ENCODE results near the gene ENPEP. TPM values are rescaled to one million over a fixed set of nuclear protein-coding genes. Genes with fewer than 3 reads are reported as not detected.
A peak's percentile ranks its signal among the peaks of the same experiment; 100 is the strongest.

The ENPEP gene
- total and polyA plus RNA-seq, 9 of the 15 experiments (the other 6 are each of a cell fraction or from before 2014, with no cell fraction given) = 0.01 TPM; not detected in 7

DNA sequence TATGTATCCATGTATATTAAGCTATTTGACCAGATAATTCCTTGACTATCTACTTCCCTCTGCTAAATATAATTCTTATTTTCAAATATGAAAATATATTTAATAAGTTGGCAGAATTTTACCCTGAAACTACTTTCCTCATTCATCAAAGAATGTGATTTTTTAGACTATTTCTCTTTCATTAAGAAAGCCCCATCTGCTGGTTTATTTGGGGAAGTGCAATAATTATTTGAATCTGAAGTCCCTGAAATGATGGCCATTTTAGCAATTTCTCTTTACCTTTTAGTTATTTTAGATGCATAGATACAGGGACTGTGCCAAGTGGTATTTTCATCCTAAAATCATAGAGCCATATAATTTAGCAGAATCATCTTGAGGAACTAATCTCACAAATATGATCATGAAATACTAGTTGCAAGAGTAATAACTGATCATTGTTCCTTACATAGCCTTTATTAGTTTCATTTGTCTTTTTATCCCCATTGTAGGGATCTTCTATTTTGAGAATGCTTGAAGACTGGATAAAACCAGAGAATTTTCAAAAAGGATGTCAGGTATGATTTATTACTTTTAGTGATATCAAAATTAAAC, 39.0 kb downstream of the ENPEP start (continued):
- TF ChIP-seq CBX3 (IDR thresholded peaks at IDR 0.05; ENCODE audit: borderline replicate concordance in 1 of 2, low read length in 2 of 2) (no peak), RAD21 (CRISPR knock-in tag; conservative IDR thresholded peaks at IDR 0.05 in 1 of 2, IDR thresholded peaks at IDR 0.05 in 1 of 2) (peak in 1 of 2 experiments; percentile 51; a peak in 3 of 4 replicates), SMC3 (conservative IDR thresholded peaks at IDR 0.05; ENCODE audit: insufficient read depth, low read depth, low read length) (peak; percentile 15; the same call in 1 of the 2 replicates), HNRNPK (IDR thresholded peaks at IDR 0.05; ENCODE audit: low read depth, low read length, poor library complexity, severe bottlenecking) (no peak)
- TF ChIP-seq, protein P1, sequence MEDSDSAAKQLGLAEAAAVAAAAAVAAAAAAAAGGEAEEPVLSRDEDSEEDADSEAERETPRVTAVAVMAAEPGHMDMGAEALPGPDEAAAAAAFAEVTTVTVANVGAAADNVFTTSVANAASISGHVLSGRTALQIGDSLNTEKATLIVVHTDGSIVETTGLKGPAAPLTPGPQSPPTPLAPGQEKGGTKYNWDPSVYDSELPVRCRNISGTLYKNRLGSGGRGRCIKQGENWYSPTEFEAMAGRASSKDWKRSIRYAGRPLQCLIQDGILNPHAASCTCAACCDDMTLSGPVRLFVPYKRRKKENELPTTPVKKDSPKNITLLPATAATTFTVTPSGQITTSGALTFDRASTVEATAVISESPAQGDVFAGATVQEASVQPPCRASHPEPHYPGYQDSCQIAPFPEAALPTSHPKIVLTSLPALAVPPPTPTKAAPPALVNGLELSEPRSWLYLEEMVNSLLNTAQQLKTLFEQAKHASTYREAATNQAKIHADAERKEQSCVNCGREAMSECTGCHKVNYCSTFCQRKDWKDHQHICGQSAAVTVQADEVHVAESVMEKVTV (CRISPR knock-in tag; IDR thresholded peaks at IDR 0.05) = peak; percentile 37; the same call in 1 of the 2 replicates
- TF ChIP-seq, protein P2, sequence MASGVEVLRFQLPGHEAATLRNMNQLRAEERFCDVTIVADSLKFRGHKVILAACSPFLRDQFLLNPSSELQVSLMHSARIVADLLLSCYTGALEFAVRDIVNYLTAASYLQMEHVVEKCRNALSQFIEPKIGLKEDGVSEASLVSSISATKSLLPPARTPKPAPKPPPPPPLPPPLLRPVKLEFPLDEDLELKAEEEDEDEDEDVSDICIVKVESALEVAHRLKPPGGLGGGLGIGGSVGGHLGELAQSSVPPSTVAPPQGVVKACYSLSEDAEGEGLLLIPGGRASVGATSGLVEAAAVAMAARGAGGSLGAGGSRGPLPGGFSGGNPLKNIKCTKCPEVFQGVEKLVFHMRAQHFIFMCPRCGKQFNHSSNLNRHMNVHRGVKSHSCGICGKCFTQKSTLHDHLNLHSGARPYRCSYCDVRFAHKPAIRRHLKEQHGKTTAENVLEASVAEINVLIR (CRISPR knock-in tag; IDR thresholded peaks at IDR 0.05) = no peak
- TF ChIP-seq, protein P3, sequence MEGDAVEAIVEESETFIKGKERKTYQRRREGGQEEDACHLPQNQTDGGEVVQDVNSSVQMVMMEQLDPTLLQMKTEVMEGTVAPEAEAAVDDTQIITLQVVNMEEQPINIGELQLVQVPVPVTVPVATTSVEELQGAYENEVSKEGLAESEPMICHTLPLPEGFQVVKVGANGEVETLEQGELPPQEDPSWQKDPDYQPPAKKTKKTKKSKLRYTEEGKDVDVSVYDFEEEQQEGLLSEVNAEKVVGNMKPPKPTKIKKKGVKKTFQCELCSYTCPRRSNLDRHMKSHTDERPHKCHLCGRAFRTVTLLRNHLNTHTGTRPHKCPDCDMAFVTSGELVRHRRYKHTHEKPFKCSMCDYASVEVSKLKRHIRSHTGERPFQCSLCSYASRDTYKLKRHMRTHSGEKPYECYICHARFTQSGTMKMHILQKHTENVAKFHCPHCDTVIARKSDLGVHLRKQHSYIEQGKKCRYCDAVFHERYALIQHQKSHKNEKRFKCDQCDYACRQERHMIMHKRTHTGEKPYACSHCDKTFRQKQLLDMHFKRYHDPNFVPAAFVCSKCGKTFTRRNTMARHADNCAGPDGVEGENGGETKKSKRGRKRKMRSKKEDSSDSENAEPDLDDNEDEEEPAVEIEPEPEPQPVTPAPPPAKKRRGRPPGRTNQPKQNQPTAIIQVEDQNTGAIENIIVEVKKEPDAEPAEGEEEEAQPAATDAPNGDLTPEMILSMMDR (IDR thresholded peaks at IDR 0.05 in 2 of 3, conservative IDR thresholded peaks at IDR 0.05 in 1 of 3; ENCODE audit: insufficient read depth in 2 of 3, low read depth in 1 of 3, low read length in 3 of 3) = peak in 2 of 3 experiments; percentile 40 to 69; a peak in 4 of 6 replicates
- TF ChIP-seq, protein P4, sequence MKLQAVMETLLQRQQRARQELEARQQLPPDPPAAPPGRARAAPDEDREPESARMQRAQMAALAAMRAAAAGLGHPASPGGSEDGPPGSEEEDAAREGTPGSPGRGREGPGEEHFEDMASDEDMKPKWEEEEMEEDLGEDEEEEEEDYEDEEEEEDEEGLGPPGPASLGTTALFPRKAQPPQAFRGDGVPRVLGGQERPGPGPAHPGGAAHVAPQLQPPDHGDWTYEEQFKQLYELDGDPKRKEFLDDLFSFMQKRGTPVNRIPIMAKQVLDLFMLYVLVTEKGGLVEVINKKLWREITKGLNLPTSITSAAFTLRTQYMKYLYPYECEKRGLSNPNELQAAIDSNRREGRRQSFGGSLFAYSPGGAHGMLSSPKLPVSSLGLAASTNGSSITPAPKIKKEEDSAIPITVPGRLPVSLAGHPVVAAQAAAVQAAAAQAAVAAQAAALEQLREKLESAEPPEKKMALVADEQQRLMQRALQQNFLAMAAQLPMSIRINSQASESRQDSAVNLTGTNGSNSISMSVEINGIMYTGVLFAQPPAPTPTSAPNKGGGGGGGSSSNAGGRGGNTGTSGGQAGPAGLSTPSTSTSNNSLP (IDR thresholded peaks at IDR 0.05; ENCODE audit: borderline replicate concordance, low read depth, low read length) = peak; percentile 88; the same call in 1 of the 2 replicates

Data from K562 (cell line).